IMR-90 (cell line): ENCODE data around the gene GABPA. TPM values are rescaled to one million over a fixed set of nuclear protein-coding genes. Genes with fewer than 3 reads are reported as not detected.

Source experiments
- ATAC-seq: fragments of 200-7000 bp; cut with Tn5 transposase; 2 replicates; pipeline ENCODE4 v1.9.1; 2020; ENCODE audit warnings: low read depth, mild to moderate bottlenecking, moderate library complexity
- BruUV-seq: library from RNA; stranded (reverse); fragments of 400-500 nt; replicated peaks from 2 replicates; lab custom pipeline; 2021; lab: Mats Ljungman, UMichigan
- CTCF ChIA-PET: fragments of 300-600 bp; formaldehyde crosslinking; extraction: SDS; loops from one replicate; lab custom pipeline; 2021; ENCODE audit warnings: antibody characterized with exemption; lab: Yijun Ruan, JAX
- POLR2A ChIA-PET: fragments of 300-600 bp; sonication (Branson Sonifier 250); formaldehyde crosslinking; loops from one replicate; lab custom pipeline; 2022; ENCODE audit warnings: antibody characterized with exemption; ENCODE audit not compliant: unreplicated experiment; lab: Charles Lee
- DNase-seq: peaks from one replicate; pipeline ENCODE4 v3.0.0; 2013
- H2AFZ ChIP-seq: replicated peaks from 2 replicates; pipeline ENCODE3; 2013; ENCODE audit warnings: low read length, mild to moderate bottlenecking; ENCODE audit not compliant: poor library complexity
- H2AK5ac ChIP-seq: 2 replicates; pipeline ENCODE4 v1.6.1; 2013; ENCODE audit warnings: low read depth, low read length, inconsistent platforms
- H2AK9ac ChIP-seq: replicated peaks from 2 replicates; pipeline ENCODE3; 2013; ENCODE audit warnings: mild to moderate bottlenecking, low read depth, low read length, moderate library complexity; ENCODE audit not compliant: poor library complexity
- H2BK120ac ChIP-seq: 2 replicates; pipeline ENCODE4 v1.6.1; 2013; ENCODE audit warnings: low read depth, low read length, inconsistent platforms
- H2BK15ac ChIP-seq: 3 replicates; pipeline ENCODE4 v1.6.1; 2013; ENCODE audit warnings: low read depth, low read length, inconsistent platforms
- H2BK20ac ChIP-seq: 2 replicates; pipeline ENCODE4 v1.6.1; 2013; ENCODE audit warnings: low read depth, mild to moderate bottlenecking, inconsistent platforms, low read length, moderate library complexity
- H2BK5ac ChIP-seq: 2 replicates; pipeline ENCODE4 v1.6.1; 2013; ENCODE audit warnings: mild to moderate bottlenecking, low read depth, low read length, inconsistent platforms; ENCODE audit not compliant: poor library complexity, severe bottlenecking
- H3K14ac ChIP-seq: replicated peaks from 2 replicates; pipeline ENCODE4 v1.6.1; 2013; ENCODE audit warnings: low read depth, low read length, inconsistent platforms
- H3K18ac ChIP-seq: 2 replicates; pipeline ENCODE4 v1.6.1; 2013; ENCODE audit warnings: low read depth, low read length, control low read depth
- H3K23ac ChIP-seq: 2 replicates; pipeline ENCODE4 v1.6.1; 2013; ENCODE audit warnings: low read depth, low read length, inconsistent platforms
- H3K27ac ChIP-seq: 2 replicates; pipeline ENCODE4 v1.5.1; 2013; ENCODE audit warnings: mild to moderate bottlenecking, control low read depth, low read length; ENCODE audit not compliant: insufficient read depth
- H3K27me3 ChIP-seq: 2 replicates; pipeline ENCODE4 v1.6.1; 2013; ENCODE audit warnings: low read length; ENCODE audit not compliant: control insufficient read depth, insufficient read depth
- H3K36me3 ChIP-seq: 2 replicates; pipeline ENCODE4 v1.6.1; 2013; ENCODE audit warnings: low read length, mixed read lengths; ENCODE audit not compliant: control insufficient read depth, insufficient read depth
- H3K4ac ChIP-seq: 2 replicates; pipeline ENCODE4 v1.6.1; 2013; ENCODE audit warnings: low read depth, low read length, inconsistent platforms
- H3K4me1 ChIP-seq: 2 replicates; pipeline ENCODE4 v1.6.1; 2013; ENCODE audit warnings: low read length, mixed read lengths; ENCODE audit not compliant: control insufficient read depth, insufficient read depth
- H3K4me2 ChIP-seq: 2 replicates; pipeline ENCODE4 v1.6.1; 2013; ENCODE audit warnings: low read depth, mild to moderate bottlenecking, control low read depth, low read length, moderate library complexity
- H3K4me3 ChIP-seq: 2 replicates; pipeline ENCODE4 v1.5.1; 2013; ENCODE audit warnings: low read depth, mild to moderate bottlenecking, control low read depth, low read length, moderate library complexity; ENCODE audit not compliant: insufficient read depth
- H3K56ac ChIP-seq: 2 replicates; pipeline ENCODE4 v1.6.1; 2013; ENCODE audit warnings: low read length, inconsistent platforms; ENCODE audit not compliant: insufficient read depth; ENCODE audit errors: extremely low read depth
- H3K79me1 ChIP-seq, 2 experiments: 2 replicates each; pipeline ENCODE4 v1.6.1; 2013; ENCODE audit warnings: low read length in 2 of 2, inconsistent platforms in 1 of 2, low read depth in 1 of 2
- H3K9ac ChIP-seq: 2 replicates; pipeline ENCODE4 v1.6.1; 2013; ENCODE audit warnings: low read depth, low read length, control low read depth
- H3K9me1 ChIP-seq: 2 replicates; pipeline ENCODE4 v1.6.1; 2013; ENCODE audit warnings: low read length, inconsistent platforms; ENCODE audit not compliant: insufficient read depth
- H3K9me3 ChIP-seq: 2 replicates; pipeline ENCODE4 v1.6.1; 2013; ENCODE audit warnings: low read length; ENCODE audit not compliant: control insufficient read depth, insufficient read depth
- H4K20me1 ChIP-seq: 2 replicates; pipeline ENCODE4 v1.6.1; 2013; ENCODE audit warnings: low read length, inconsistent platforms; ENCODE audit not compliant: insufficient read depth
- H4K5ac ChIP-seq: 2 replicates; pipeline ENCODE4 v1.6.1; 2013; ENCODE audit warnings: mild to moderate bottlenecking, low read depth, low read length, control low read depth
- H4K8ac ChIP-seq, 2 experiments: 2 replicates each; pipeline ENCODE4 v1.6.1; 2013; ENCODE audit warnings: low read depth in 2 of 2, low read length in 2 of 2, control low read depth in 1 of 2, inconsistent platforms in 1 of 2
- H4K91ac ChIP-seq: 2 replicates; pipeline ENCODE4 v1.6.1; 2013; ENCODE audit warnings: low read depth, low read length, inconsistent platforms; ENCODE audit not compliant: insufficient read depth
- BHLHE40 ChIP-seq: fragments of 150-350 bp; IDR thresholded peaks from 2 replicates; pipeline ENCODE4 v1.6.1; 2016; ENCODE audit warnings: mild to moderate bottlenecking, low read depth, low read length
- CEBPB ChIP-seq: IDR thresholded peaks from 2 replicates; pipeline ENCODE4 v1.6.1; 2012; ENCODE audit warnings: low read depth, low read length, improper control_type of control experiment
- CHD1 ChIP-seq: IDR thresholded peaks from 2 replicates; pipeline ENCODE4 v1.6.1; 2012; ENCODE audit warnings: low read depth, low read length, improper control_type of control experiment
- CTCF ChIP-seq: conservative IDR thresholded peaks from 2 replicates; pipeline ENCODE4 v1.5.1; 2012; ENCODE audit warnings: mild to moderate bottlenecking, low read depth, low read length, improper control_type of control experiment
- ELK1 ChIP-seq: fragments of 150-350 bp; IDR thresholded peaks from 2 replicates; pipeline ENCODE4 v1.6.1; 2016; ENCODE audit warnings: low read depth, mild to moderate bottlenecking, low read length, moderate library complexity, borderline replicate concordance
- FOS ChIP-seq: fragments of 150-350 bp; IDR thresholded peaks from 2 replicates; pipeline ENCODE4 v1.6.1; 2016; ENCODE audit warnings: low read depth, low read length
- MAFK ChIP-seq: IDR thresholded peaks from 2 replicates; pipeline ENCODE4 v1.6.1; 2012; ENCODE audit warnings: low read depth, low read length, improper control_type of control experiment
- MAZ ChIP-seq: IDR thresholded peaks from 2 replicates; pipeline ENCODE4 v1.6.1; 2012; ENCODE audit warnings: low read depth, mild to moderate bottlenecking, low read length, improper control_type of control experiment, moderate library complexity, borderline replicate concordance
- MXI1 ChIP-seq: IDR thresholded peaks from 2 replicates; pipeline ENCODE4 v1.6.1; 2012; ENCODE audit warnings: low read depth, mild to moderate bottlenecking, low read length, moderate library complexity, borderline replicate concordance
- NFE2L2 ChIP-seq: fragments of 150-350 bp; IDR thresholded peaks from 2 replicates; pipeline ENCODE4 v1.6.1; 2016; ENCODE audit warnings: low read depth, mild to moderate bottlenecking, low read length
- POLR2A ChIP-seq: IDR thresholded peaks from 2 replicates; pipeline ENCODE4 v1.6.1; 2012; ENCODE audit warnings: mild to moderate bottlenecking, low read depth, low read length
- RAD21 ChIP-seq: IDR thresholded peaks from 2 replicates; pipeline ENCODE4 v1.6.1; 2012; ENCODE audit warnings: low read length, improper control_type of control experiment
- RCOR1 ChIP-seq: IDR thresholded peaks from 2 replicates; pipeline ENCODE4 v1.6.1; 2012; ENCODE audit warnings: mild to moderate bottlenecking, low read length, improper control_type of control experiment; ENCODE audit not compliant: insufficient replicate concordance
- RFX5 ChIP-seq: IDR thresholded peaks from 2 replicates; pipeline ENCODE4 v1.8.0; 2012; ENCODE audit warnings: low read depth, mild to moderate bottlenecking, low read length, moderate library complexity
- SMC3 ChIP-seq: fragments of 150-350 bp; IDR thresholded peaks from 2 replicates; pipeline ENCODE4 v1.6.1; 2016; ENCODE audit warnings: low read depth, mild to moderate bottlenecking, antibody characterized with exemption, low read length, moderate library complexity
- USF2 ChIP-seq: fragments of 150-350 bp; IDR thresholded peaks from 2 replicates; pipeline ENCODE4 v1.6.1; 2017; ENCODE audit warnings: mild to moderate bottlenecking, antibody characterized with exemption, low read length, low read depth
- WGBS, 2 experiments: methylation state at CpG; one replicate each; pipeline versions ENCODE4 v1.1.5 to v1.1.7; 2013; ENCODE audit warnings: missing lambda C conversion rate in 2 of 2; ENCODE audit not compliant: insufficient read length in 1 of 2; ENCODE audit errors: extremely low coverage in 2 of 2; 5-methylcytosine and 5-hydroxymethylcytosine counted together
- dilution Hi-C: fragments of 300-500 bp; cut with HindIII; formaldehyde crosslinking; loops from one replicate; pipeline ENCODE4 v1.14.3; 2018; ENCODE audit warnings: low sequenced_read_pairs; ENCODE audit not compliant: unreplicated experiment
- in situ Hi-C: fragments of 300-500 bp; cut with MboI; formaldehyde crosslinking; loops from 3 replicates; pipeline ENCODE4 v1.14.3; 2019; ENCODE audit warnings: low sequenced_read_pairs, inconsistent platforms, mixed read lengths
- intact Hi-C: fragments of 100-400 bp; cut with micrococcal nuclease; formaldehyde crosslinking; loops from 2 replicates; pipeline ENCODE4 v1.10.0; 2022
- polyA plus RNA-seq, 3 experiments: library from polyadenylated mRNA; depleted of rRNA; stranded (reverse); fragments of >200 nt; gene quantifications; 2 replicates each; pipeline ENCODE4 v1.2.3, GENCODE V29; 2012; ENCODE audit warnings: low replicate concordance in 1 of 3
- total RNA-seq: library from RNA; depleted of rRNA; stranded (reverse); fragments of >200 nt; gene quantifications from 2 replicates; pipeline ENCODE4 v1.2.3, GENCODE V29; 2012

Gene GABPA
- total and polyA plus RNA-seq, 2 of the 4 experiments (the other 2 are of a cell fraction) = 9.0 to 17.0 TPM

- Histone ChIP-seq H2BK120ac (no peak overlapping the region), H3K27ac (no peak overlapping the region), H4K20me1 (peaks cover 12% of the 10 kb centered on the region), H2AFZ (no peak overlapping the region), H3K23ac (no peak overlapping the region), H3K9me1 (no peaks in the 10 kb centered on the region), H4K8ac (no peak overlapping the region), H3K56ac (no peak overlapping the region), H3K14ac (no peak overlapping the region), H2AK5ac (no peak overlapping the region), H3K9me3 (no peaks in the 10 kb centered on the region), H3K4me3 (no peak overlapping the region), H3K18ac (no peak overlapping the region), H3K4ac (no peak overlapping the region), H2AK9ac (no peak overlapping the region), H2BK20ac (no peak overlapping the region), H2BK5ac (no peak overlapping the region), H3K9ac (no peak overlapping the region), H4K91ac (no peak overlapping the region), H3K36me3 (peaks cover 19% of the 10 kb centered on the region), H2BK15ac (no peak overlapping the region), H3K27me3 (no peaks in the 10 kb centered on the region), H3K4me1 (no peaks in the 10 kb centered on the region), H4K5ac (no peak overlapping the region), H3K79me1 (peaks cover 13 to 37% of the 10 kb centered on the region in 2 experiments), H3K4me2 (no peak overlapping the region)
- no CpG with 5 or more reads among the region's 6 CpGs for WGBS, 2 experiments
- CTCF ChIA-PET = no interaction called here
- TF ChIP-seq BHLHE40 = no peak
- TF ChIP-seq CHD1 = no peak
- no peak for TF ChIP-seq MAFK
- TF ChIP-seq MXI1 = no peak
- no peak for TF ChIP-seq RFX5
- TF ChIP-seq FOS = no peak
- TF ChIP-seq USF2 = no peak
- TF ChIP-seq POLR2A = no peak
- no peak for TF ChIP-seq ELK1
- TF ChIP-seq NFE2L2 = no peak
- no peak for TF ChIP-seq CTCF
- no peak for TF ChIP-seq MAZ
- TF ChIP-seq RAD21 = no peak
- no peak for TF ChIP-seq RCOR1
- no peak for TF ChIP-seq SMC3
- TF ChIP-seq CEBPB = no peak
- intact Hi-C loops (no loop called here), dilution Hi-C loops (no loop called here), in situ Hi-C loops (no loop called here)
- POLR2A ChIA-PET = no interaction called here
- no TSS peak for BruUV-seq
- no peak for DNase-seq
- ATAC-seq = no peak
Observed at GRCh38 chr21:25732091-25732760, 2.5 kb upstream of the GABPA start.
